ENCODE data around the gene MAMSTR. TPM values are rescaled to one million over a fixed set of nuclear protein-coding genes. Genes with fewer than 3 reads are reported as not detected.

MAMSTR gene
- total and polyA plus RNA-seq, 12 donors = 1.9 to 7.5 (median 3.4) TPM

DNA sequence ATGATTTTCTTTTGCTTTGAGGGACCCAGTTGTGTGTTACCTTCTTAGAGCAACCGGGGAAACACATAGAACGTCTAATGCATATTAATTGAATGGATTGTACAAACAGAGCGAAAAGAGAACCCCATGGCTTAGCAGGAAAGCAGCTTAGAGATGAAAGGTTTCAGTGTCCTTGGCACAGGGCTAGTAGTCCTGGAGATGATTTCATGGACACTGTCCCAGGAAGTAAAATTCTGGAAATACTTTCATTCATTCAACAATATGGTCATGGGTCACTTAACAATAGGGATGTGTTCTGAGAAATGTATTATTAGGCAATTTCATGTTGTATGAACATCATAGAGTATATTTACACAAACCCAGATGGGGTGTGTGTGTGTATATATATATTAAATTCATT lies 33.4 kb downstream of the MAMSTR start:
- TF ChIP-seq CTCF (IDR thresholded peaks at IDR 0.05) = no peak

GRCh38 chr19:48685583-48685982 lies 33.9 kb downstream of the MAMSTR start:
- ATAC-seq (no peak), DNase-seq (no peak)
- 94 to 96% methylated on average over 9 of the region's 9 CpGs for WGBS, 2 donors
- intact Hi-C loops (cut with DNase I) = no loop called here
- H3K27me3 ChIP-seq = no peaks in the 10 kb centered on the region
- no peaks in the 10 kb centered on the region for H3K4me1 ChIP-seq
- no peaks in the 10 kb centered on the region for H3K36me3 ChIP-seq
- no peak overlapping the region for H3K4me3 ChIP-seq
- no peak overlapping the region for H3K27ac ChIP-seq
- no peak for TF ChIP-seq CTCF (IDR thresholded peaks at IDR 0.05)
- H3K9me3 ChIP-seq = no peaks in the 10 kb centered on the region

More for the DNA sequence above, 33.4 kb downstream of the MAMSTR start:
- Histone ChIP-seq H3K4me1 (no peaks in the 10 kb centered on the region), H3K4me3 (no peak overlapping the region), H3K27ac (no peak overlapping the region), H3K36me3 (no peaks in the 10 kb centered on the region), H3K27me3 (no peaks in the 10 kb centered on the region), H3K9me3 (no peaks in the 10 kb centered on the region)
- DNase-seq (no peak), ATAC-seq (no peak)
- WGBS, 2 donors = 77 to 88% methylated on average over 3 of the region's 3 CpGs
- intact Hi-C loops (cut with DNase I) = no loop called here

- peak overlapping the region in 5 of 10 donors; percentile 8 to 31 (median 25) for H3K4me3 ChIP-seq
- DNase-seq (peak; percentile 61 to 62), ATAC-seq (peak in 7 of 8 donors; percentile 66 to 83 (median 77))
- no peaks in the 10 kb centered on the region for H3K9me3 ChIP-seq
- H3K27ac ChIP-seq = no peak overlapping the region
- H3K4me1 ChIP-seq = no peaks in the 10 kb centered on the region
- TF ChIP-seq CTCF (IDR thresholded peaks at IDR 0.05) = no peak
- intact Hi-C loops (cut with DNase I) = no loop called here
- no peaks in the 10 kb centered on the region for H3K27me3 ChIP-seq
- no peaks in the 10 kb centered on the region for H3K36me3 ChIP-seq
- WGBS, 2 donors = 41 to 51% methylated on average over 11 of the region's 11 CpGs
Observed at GRCh38 chr19:48683349-48683748, 36.2 kb downstream of the MAMSTR start.

- DNase-seq (no peak), ATAC-seq (no peak)
- intact Hi-C loops (cut with DNase I) = no loop called here
- Histone ChIP-seq H3K36me3 (no peaks in the 10 kb centered on the region), H3K4me1 (no peaks in the 10 kb centered on the region), H3K27ac (no peak overlapping the region), H3K4me3 (no peak overlapping the region), H3K9me3 (no peaks in the 10 kb centered on the region), H3K27me3 (no peaks in the 10 kb centered on the region)
- no peak for TF ChIP-seq CTCF (IDR thresholded peaks at IDR 0.05)
- 90 to 93% methylated on average over 7 of the region's 7 CpGs for WGBS, 2 donors
Observed at GRCh38 chr19:48681127-48681470, 38.4 kb downstream of the MAMSTR start.

Measured in heart right ventricle (tissue), 16 donors.